Type B pancreatic cell (in vitro differentiated cells): ENCODE measurements around the gene MYO5B. TPM values are rescaled to one million over a fixed set of nuclear protein-coding genes. Genes with fewer than 3 reads are reported as not detected.
A peak's percentile ranks its signal among the peaks of the same experiment; 100 is the strongest.

ENCODE experiments used
- DNase-seq: peaks from one replicate; pipeline ENCODE4 v3.0.0; 2021; ENCODE audit warnings: mixed read lengths; ENCODE audit not compliant: unreplicated experiment; ENCODE audit errors: extremely low spot score
- H3K27ac Mint-ChIP-seq: 2 replicates; pipeline ENCODE4 v1.8.0; 2021; ENCODE audit warnings: mild to moderate bottlenecking, mixed read lengths
- H3K27me3 Mint-ChIP-seq: 2 replicates; pipeline ENCODE4 v1.8.0; 2021; ENCODE audit warnings: mixed read lengths
- H3K36me3 Mint-ChIP-seq: 2 replicates; pipeline ENCODE4 v1.8.0; 2021; ENCODE audit warnings: mixed read lengths
- H3K4me1 Mint-ChIP-seq: one replicate; pipeline ENCODE4 v1.8.0; 2021; ENCODE audit warnings: mixed read lengths; ENCODE audit not compliant: unreplicated experiment
- H3K4me3 Mint-ChIP-seq: 2 replicates; pipeline ENCODE4 v1.8.0; 2021; ENCODE audit warnings: mild to moderate bottlenecking, mixed read lengths
- H3K9me3 Mint-ChIP-seq: 2 replicates; pipeline ENCODE4 v1.8.0; 2021; ENCODE audit warnings: mixed read lengths
- total RNA-seq: library from RNA; stranded (reverse); gene quantifications from 2 replicates; pipeline ENCODE4 v1.2.1, GENCODE V29; 2021; ENCODE audit warnings: low replicate concordance
- TF ChIP-seq, protein P1 (sequence below): fragments of 200-600 bp; sonication (generic); conservative IDR thresholded peaks from 2 replicates; pipeline ENCODE4 v1.5.0; 2021; ENCODE audit warnings: antibody characterized with exemption, mild to moderate bottlenecking

MYO5B gene
- total RNA-seq, 1 donor from 2014 or later = 51.7 TPM

DNA sequence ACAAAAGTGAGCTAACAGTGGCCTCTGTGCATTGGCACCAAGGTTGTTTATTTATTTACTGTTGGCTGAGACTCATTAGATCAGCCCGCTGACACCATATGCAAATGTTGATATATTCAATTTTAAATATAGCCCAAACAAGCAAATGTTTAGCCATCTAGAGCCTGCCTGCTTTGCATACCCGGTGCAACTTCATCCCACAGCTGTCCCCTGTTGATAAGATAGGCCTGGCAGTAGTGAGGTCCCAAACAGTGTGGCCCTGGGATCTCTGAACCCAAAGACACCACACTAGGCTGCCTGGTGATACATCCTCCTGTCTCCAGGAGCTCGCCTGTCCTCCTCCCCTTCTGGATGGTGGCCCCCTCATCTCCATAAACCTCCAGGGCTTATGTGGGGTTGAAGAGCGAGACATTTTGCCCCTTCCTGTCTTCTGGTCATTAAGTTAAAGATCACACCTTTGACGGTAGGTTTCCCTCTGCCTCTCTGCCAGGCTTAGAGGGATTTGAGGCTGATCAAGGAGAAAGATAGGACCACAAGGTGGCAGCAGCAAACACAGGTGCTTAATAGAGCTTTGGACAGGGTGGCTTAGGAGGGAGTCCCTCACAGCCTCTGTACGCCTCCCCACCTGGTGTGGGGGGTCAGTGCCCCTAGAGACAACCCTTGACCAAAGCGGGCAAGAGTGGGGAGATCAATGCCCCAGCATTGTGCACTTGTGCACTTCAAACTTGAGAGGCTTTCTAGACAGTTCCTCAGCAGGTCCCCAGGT, 23.7 kb upstream of the MYO5B start:
- Mint-ChIP-seq H3K9me3 (peaks cover 14% of the 10 kb centered on the region), H3K4me1 (no peaks in the 10 kb centered on the region), H3K27ac (no peak overlapping the region), H3K4me3 (no peak overlapping the region), H3K27me3 (peaks cover 16% of the 10 kb centered on the region), H3K36me3 (peaks cover 8% of the 10 kb centered on the region)
- TF ChIP-seq, protein P1, sequence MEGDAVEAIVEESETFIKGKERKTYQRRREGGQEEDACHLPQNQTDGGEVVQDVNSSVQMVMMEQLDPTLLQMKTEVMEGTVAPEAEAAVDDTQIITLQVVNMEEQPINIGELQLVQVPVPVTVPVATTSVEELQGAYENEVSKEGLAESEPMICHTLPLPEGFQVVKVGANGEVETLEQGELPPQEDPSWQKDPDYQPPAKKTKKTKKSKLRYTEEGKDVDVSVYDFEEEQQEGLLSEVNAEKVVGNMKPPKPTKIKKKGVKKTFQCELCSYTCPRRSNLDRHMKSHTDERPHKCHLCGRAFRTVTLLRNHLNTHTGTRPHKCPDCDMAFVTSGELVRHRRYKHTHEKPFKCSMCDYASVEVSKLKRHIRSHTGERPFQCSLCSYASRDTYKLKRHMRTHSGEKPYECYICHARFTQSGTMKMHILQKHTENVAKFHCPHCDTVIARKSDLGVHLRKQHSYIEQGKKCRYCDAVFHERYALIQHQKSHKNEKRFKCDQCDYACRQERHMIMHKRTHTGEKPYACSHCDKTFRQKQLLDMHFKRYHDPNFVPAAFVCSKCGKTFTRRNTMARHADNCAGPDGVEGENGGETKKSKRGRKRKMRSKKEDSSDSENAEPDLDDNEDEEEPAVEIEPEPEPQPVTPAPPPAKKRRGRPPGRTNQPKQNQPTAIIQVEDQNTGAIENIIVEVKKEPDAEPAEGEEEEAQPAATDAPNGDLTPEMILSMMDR = peak; percentile 50
- DNase-seq = no peak

DNA sequence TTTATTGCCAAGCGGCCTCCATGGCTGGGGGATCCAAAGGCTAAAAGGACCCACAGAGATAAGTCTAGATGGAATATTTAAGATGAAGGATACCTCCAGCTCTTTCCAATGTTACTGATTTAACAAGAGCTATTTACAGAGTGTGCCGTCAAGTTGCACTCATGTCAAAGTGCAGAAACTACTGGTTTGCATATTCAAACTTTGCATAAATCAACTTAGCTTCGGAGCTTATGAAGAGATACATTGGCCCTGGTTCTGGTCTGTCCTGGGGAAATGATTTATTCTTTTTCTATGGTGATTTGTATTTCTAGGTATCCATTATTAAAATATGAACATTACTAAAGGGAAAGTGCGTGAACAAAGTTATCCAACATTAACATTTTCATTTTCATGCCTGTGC, 14.4 kb upstream of the MYO5B start:
- Mint-ChIP-seq H3K9me3 (no peaks in the 10 kb centered on the region), H3K4me1 (no peaks in the 10 kb centered on the region), H3K4me3 (no peak overlapping the region), H3K27ac (no peak overlapping the region), H3K36me3 (no peaks in the 10 kb centered on the region), H3K27me3 (peaks cover 14% of the 10 kb centered on the region)
- DNase-seq = no peak
- TF ChIP-seq, protein P1 = no peak

DNA sequence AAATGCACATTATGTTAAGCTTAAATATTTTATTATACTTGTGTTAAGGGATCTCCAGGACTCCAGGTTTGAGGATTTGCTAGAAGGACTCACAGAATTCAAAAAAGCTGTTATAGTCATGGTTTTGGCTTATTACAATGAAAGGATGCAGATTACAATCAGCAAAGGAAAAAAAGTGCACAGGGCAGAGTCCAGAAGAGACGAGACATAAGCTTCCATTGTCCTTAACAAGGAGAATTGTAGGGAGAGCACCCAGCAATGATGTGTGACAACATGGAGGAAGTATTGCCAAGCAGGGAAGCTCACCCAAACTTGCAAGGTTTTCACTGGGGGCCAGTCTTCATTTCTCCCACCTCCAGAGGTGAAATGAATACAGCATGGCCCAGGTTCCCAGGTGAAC, 12.8 kb upstream of the MYO5B start:
- DNase-seq = no peak
- Mint-ChIP-seq H3K4me1 (peaks cover 6% of the 10 kb centered on the region), H3K27ac (no peak overlapping the region), H3K4me3 (no peak overlapping the region), H3K9me3 (no peaks in the 10 kb centered on the region), H3K27me3 (peaks cover 26% of the 10 kb centered on the region), H3K36me3 (no peaks in the 10 kb centered on the region)
- TF ChIP-seq, protein P1 = no peak

DNA sequence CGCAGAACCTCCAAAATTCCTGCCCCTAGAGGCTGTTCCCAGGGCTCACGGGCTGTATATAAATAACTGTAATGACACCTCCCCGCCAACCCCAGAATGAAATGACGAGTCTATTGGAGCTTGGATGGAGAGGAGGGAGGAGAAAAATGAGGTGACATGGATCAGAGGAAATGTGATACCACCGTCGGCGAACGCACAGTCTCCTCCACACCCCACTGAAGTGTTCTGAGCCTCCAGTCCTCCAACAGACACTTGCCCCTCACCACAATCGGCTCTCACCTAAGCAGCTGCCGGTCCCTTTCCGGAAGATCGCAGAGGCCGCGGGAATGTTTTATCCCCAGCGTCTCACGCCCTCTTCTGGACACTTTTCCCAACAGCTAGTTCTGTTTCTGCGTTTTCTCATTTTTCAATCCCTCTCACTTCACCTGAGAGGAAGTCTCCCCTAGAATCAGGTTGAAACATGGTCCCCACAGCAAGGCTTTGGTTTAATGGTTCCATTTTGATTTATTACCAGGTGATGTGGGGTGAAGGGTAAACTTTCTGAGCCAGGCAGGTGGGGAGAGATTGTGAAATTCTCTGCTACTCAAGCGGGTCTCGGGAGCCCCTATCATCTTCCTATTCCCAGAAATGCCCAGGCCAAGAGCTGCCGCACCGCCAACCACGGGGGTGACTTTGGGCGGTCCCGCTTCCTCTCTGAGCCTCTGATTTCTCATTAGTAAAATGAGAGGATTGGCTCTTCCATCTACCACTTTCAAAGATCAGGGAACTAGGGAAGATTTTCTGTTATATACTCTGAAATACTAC, 9.1 kb upstream of the MYO5B start:
- peak overlapping the region; percentile 47 for H3K4me3 Mint-ChIP-seq
- peaks cover 25% of the 10 kb centered on the region for H3K27me3 Mint-ChIP-seq
- H3K36me3 Mint-ChIP-seq = no peaks in the 10 kb centered on the region
- H3K9me3 Mint-ChIP-seq = peaks cover 10% of the 10 kb centered on the region
- TF ChIP-seq, protein P1 = peak; percentile 83
- H3K4me1 Mint-ChIP-seq = peaks cover 6% of the 10 kb centered on the region
- no peak for DNase-seq
- no peak overlapping the region for H3K27ac Mint-ChIP-seq

DNA sequence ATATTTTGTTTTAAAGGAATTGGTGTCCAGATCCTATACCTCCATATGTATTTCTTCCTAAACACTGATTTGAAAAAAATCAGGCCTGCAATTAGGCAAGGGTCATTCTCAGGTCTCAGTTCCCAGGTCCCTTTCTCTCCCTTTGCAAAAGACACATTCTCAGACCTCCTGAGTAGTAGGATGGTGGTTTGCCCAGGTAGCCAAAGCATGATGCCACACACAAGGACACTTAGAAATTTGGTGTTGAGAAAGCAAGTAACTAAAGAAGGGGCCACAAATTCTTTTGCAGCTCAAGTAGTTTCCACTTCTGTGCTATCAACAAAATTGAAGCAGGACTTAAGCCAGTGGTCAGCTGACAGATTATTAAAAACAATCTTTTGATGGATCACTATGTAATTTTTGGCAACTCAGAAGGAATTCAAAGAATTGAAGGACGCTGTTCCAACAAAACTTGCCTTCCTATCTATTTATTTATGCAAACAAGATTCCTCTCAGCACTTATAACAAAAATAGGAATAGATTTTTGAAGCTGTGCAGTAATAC, 6.6 kb upstream of the MYO5B start:
- Mint-ChIP-seq H3K4me3 (no peak overlapping the region), H3K4me1 (peaks cover 6% of the 10 kb centered on the region), H3K27ac (no peak overlapping the region), H3K9me3 (peaks cover 10% of the 10 kb centered on the region), H3K36me3 (no peaks in the 10 kb centered on the region), H3K27me3 (peaks cover 40% of the 10 kb centered on the region)
- TF ChIP-seq, protein P1 = no peak
- DNase-seq = no peak
